GM12892 (cell line): ENCODE data around the gene PM20D1.

ENCODE experiments used
- DNase-seq: peaks from one replicate; pipeline ENCODE4 v3.0.0; 2011; ENCODE audit not compliant: insufficient read length
- FAIRE-seq: peaks from 2 replicates; lab custom pipeline; 2011; peaks lifted over from hg19 to GRCh38; lab: Jason Lieb, UNC
- POLR2A ChIP-seq: IDR thresholded peaks from 2 replicates; pipeline ENCODE4 v1.6.1; 2011; ENCODE audit warnings: low read depth, low read length, control low read depth
- POLR2AphosphoS5 ChIP-seq: IDR thresholded peaks from 2 replicates; pipeline ENCODE4 v1.6.1; 2011; ENCODE audit warnings: low read depth, low read length, control low read depth
- TAF1 ChIP-seq: IDR thresholded peaks from 2 replicates; pipeline ENCODE4 v1.6.1; 2011; ENCODE audit warnings: low read depth, mild to moderate bottlenecking, control low read depth, low read length, borderline replicate concordance

PM20D1 gene

DNA sequence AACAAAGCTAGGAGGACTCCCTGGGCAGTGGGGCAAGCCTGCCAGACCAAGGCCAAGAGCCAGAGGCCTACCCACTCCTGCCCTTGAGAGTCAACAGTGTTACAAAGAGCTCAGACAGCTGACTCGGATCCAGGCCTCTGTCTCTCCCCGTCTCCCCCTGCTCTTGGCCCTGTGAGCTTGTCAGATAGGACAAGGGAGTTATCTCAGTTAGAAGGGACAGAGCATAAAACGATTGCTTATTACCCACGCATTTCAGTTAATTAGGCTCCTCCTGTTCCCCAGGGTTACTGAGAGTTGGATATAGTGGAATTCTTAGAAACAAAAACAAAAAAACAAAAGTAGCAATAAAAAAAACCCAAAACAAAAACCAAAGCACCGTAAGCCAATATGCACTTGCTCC lies 38.3 kb downstream of the PM20D1 start:
- TF ChIP-seq POLR2AphosphoS5 (no peak), POLR2A (no peak), TAF1 (no peak)
- DNase-seq (no peak), FAIRE-seq (no peak)

DNA sequence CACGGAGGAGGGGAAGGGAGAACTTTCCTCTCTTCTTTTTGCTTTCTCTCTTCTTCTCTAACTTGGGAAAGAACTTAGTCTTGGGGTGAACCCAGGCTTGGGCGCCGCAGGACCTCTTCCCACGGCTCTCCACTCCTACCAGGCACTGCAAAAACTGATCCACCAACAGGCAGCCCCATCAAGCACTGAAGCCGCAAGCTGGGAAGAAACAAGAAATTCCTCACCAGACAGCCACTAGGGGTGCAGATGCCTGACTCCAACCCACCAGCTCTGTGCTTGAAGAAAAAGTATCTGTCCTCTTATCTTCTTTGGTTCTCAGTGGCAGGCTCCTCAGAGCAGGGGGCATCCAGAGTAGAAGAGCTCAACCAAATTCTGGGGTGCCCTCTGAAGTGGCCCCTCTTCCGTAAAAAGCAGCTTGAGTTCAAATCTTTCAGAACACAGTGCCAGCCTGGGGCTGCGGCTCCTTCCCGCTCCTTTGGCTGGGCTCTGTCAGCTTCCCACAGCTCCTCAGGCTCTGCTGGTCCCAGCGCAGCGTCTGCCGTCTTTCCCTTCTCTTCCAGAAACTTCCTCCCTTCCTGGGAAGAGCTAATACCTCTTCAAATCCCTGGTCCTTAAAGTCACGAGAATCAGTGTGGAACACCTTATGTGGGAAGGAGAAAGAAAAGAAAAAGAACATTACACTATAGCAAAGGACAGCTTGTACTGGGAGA lies 39.3 kb downstream of the PM20D1 start:
- FAIRE-seq (no peak), DNase-seq (no peak)
- TF ChIP-seq POLR2AphosphoS5 (no peak), POLR2A (no peak), TAF1 (no peak)

DNA sequence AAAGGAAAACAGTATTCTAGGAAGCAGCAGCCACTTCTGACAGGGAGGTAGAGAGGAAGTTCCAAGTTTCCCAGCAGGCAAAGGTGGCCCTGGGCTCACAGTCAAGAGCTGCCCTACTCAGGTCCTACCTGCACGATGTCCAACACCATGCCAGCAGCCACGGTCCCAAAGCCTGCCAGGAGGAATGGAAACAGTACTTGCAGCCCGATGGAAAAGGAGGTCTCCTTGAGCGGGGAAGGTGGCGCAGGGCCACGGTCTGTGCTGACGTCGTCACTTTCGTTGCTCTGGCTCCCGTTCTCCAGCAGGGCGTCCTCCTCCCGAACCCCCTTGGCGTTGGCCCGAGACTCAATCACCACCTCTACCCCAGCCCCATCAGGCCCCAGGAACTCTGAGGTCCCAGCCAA lies 40.0 kb downstream of the PM20D1 start:
- FAIRE-seq (no peak), DNase-seq (no peak)
- TF ChIP-seq POLR2AphosphoS5 (no peak), TAF1 (no peak), POLR2A (no peak)

DNA sequence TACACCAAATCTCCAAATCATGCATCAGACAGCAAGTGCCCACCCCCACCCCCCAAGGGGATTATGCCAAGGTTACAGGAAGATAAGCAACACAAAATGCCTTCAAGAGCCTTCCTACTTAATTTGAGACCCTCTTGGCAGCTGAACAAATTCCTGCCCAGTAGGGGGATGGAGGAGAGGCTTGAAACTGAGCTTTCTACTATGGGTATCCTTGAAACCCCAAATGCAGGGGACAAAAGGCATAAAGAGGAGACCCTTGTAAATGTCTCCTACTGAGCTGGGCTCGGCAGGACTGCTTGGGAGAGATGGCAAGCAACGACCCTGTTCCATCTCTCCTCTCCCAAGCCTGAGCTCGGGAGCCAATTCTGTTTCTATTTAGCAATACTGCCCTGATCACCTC lies 40.5 kb downstream of the PM20D1 start:
- DNase-seq (no peak), FAIRE-seq (no peak)
- TF ChIP-seq POLR2A = no peak
- TF ChIP-seq TAF1 = no peak
- no peak for TF ChIP-seq POLR2AphosphoS5

DNA sequence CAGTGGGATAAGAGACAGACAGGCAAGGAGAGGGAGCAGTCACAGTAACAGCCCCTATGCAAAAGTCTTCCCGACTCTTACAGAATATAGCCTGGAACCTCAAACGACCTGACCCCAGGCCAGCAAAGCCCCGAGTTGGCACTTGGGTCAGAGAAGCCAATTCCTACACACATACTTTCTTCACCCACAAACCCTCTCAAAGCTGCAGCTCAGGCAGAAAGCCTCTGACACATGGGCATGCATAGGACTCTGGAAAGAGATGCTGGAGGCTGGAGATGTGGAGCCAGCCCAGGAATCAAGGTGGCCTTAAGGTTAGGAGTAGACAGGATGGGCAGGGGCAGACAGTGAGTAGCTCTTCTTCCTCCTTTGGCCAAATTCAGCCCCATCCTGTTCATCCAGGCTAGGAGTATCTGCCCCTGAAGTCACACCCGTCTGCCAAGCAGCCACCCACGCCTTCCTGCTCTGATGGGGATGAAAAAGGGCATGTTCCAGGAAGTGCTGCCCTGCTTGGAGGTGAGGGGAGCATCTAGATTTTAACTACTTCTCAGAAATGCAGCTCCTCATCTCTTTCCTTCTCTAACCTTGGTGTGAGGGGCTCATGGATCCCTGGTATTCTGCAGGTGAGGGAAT lies 44.7 kb downstream of the PM20D1 start:
- TF ChIP-seq POLR2AphosphoS5 (no peak), POLR2A (no peak), TAF1 (no peak)
- FAIRE-seq = no peak
- DNase-seq = no peak

DNA sequence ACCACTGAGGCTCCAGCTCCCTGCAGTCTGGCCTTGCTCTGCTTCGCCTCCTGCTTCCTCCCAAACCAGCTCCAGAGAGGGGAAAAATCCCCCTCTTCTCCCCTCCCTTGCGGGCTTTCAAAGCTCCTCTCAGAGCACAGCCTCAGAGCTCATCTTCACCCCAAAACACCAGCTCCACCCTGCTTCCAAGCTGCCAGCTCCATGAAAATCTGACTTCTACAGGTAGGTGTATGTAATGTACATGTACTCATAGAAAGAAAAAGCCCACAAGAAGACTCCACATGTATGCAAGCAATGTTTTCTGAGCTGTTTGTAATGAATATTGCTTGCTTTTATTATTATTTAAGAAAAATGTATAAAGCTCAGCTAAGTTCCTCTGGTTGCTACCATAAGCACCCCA lies 45.3 kb downstream of the PM20D1 start:
- no peak for DNase-seq
- TF ChIP-seq TAF1 = no peak
- no peak for FAIRE-seq

DNA sequence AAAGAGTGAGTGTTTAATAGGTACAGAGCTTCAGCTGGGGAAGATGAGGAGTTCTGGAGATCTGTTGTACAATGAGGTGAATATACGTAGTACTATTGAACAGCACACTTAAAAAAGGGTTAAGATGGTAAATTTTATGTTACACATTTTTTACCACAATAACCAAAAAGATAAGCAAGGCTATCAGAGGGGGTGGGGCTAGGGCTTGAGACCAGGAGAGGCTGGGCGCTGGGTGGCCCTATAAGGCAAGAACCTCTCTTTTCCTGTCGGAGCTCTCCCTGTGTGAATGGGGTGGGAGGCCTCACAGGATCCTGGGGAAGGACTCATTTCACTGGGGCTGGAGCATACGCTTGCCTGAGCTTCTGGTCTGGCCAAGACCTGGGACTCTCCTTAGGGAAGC lies 45.9 kb downstream of the PM20D1 start:
- no peak for TF ChIP-seq TAF1
- no peak for TF ChIP-seq POLR2A
- no peak for TF ChIP-seq POLR2AphosphoS5
- DNase-seq (no peak), FAIRE-seq (no peak)

DNA sequence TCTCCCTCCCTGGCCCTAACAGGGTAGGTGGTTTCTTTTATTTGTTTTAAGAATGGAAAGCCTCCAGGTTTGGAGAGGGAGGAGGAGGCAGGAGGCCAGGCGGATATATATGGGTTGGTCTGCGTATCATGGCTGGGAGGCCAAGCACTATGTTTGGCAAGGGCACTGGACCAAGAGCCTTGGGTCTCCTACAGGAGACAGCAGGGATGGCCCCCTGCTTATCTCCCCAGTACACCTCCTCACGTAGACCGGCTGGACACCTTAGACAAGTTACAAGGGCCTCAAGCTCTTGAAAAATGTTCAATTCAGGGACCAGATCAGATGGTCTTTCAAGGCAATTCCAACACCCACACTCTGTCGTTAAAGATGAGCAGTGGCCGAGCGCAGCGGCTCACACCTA lies 47.9 kb downstream of the PM20D1 start:
- FAIRE-seq = no peak
- no peak for DNase-seq
- TF ChIP-seq POLR2A (no peak), POLR2AphosphoS5 (no peak), TAF1 (no peak)

DNA sequence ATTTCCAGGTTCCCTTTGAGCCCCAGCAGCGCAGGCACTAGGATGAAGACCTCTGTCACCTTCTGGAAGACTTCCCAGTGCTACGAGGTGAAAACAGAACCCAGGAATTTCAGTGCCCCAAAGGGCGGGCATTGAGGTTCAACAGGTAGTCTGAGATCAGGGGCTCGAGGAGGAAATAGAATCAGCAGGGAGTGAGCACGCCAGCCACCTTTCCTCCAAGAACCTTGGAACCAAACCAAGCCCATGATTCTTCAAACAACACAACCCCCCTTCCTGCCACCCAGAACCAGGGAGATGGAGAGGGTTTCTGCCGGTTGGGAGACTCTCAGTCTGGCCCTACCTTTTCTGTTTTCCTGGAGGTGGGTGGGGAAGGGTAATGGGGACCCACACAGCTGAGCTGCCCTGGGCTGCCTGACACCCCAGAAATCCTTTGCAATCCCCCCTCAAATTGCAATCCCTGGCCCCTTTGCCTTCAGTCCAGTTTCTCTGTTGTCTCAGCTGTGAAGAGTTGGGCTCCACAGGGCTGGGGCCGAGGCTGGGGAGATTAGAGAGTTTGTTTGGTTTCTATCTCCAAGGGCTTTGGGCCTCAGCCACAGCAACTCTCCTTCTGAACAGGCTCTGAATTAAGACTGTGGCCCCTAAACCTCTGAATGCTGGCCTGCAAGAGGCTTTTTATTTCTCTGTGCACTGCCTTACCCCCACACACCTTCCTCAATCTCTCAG lies 48.8 kb downstream of the PM20D1 start:
- DNase-seq = no peak
- no peak for FAIRE-seq
- no peak for TF ChIP-seq POLR2A
- no peak for TF ChIP-seq TAF1
- TF ChIP-seq POLR2AphosphoS5 = no peak

DNA sequence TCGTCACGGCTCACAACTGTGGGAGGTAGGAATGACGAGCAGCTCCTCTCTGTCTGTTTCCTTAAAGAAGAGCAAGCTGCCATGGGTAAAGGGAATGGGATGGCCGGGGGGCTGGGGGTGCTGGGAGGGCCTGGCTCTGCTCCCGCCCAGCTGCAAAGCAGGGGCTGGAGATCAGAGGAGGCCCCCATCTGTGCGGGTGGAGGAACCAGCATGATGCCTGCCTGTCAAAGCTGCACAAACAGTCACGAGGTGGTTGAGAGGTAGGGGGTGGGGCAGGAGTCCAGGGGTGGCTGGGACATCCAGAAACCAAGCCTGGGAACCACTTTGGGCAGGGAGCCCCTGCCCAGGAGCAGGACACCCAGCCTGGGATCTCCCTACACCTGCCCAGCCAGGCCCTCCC lies 49.5 kb downstream of the PM20D1 start:
- FAIRE-seq (no peak), DNase-seq (no peak)
- TF ChIP-seq POLR2AphosphoS5 (no peak), TAF1 (no peak), POLR2A (no peak)

DNA sequence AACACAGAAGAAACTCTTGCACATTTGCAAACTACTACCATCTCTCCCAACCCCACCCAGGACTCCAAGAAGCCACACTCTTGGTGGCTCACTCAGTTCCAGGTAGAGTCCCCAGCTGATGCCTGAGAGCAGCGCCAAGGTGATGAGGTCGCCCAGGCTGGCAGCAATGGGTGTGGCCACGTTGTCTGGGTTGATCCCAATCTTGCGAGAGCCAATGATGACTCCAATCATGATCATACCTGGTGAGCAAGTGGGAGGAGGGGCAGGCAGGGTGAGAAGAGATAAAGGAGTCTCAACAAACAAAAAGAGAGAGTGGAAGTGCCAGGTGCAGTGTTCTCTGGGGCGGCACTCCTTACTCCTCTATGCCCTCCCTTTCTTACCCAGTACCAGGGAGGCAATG lies 51.4 kb downstream of the PM20D1 start:
- FAIRE-seq (no peak), DNase-seq (no peak)
- TF ChIP-seq TAF1 (no peak), POLR2A (no peak), POLR2AphosphoS5 (no peak)
